ENCODE data around the gene FAM229A.

Gene FAM229A

GRCh38 chr1:32331549-32331948 lies 30.7 kb downstream of the FAM229A start:
- DNase-seq (ENCODE audit: low read depth, low spot score), result no peak

- no peak for DNase-seq (ENCODE audit: low read depth, low spot score)
These were observed 31.6 kb downstream of the FAM229A start for GRCh38 chr1:32330558-32331151.

GRCh38 chr1:32329931-32330466 lies 32.3 kb downstream of the FAM229A start:
- DNase-seq (ENCODE audit: low read depth, low spot score), result no peak

DNA sequence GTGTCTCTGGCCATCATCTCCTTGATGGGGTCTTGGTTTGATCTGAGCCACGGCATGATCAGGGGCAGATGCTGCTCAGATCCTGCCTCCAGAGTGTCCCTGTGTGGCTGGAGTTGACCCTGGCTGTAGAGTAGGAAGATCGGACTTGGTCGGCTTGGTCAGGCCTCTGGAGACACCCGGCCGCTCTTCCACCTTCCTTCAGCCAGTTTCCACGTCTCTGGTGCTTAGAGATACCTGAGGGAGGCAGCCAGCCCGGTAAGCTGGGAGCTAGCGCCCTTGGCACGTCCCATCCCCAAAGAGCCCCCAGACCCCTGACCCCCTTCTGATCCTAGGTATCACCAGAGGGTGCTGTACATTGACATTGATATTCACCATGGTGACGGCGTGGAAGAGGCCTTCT lies 35.1 kb downstream of the FAM229A start:
- DNase-seq (ENCODE audit: low read depth, low spot score), result no peak

DNA sequence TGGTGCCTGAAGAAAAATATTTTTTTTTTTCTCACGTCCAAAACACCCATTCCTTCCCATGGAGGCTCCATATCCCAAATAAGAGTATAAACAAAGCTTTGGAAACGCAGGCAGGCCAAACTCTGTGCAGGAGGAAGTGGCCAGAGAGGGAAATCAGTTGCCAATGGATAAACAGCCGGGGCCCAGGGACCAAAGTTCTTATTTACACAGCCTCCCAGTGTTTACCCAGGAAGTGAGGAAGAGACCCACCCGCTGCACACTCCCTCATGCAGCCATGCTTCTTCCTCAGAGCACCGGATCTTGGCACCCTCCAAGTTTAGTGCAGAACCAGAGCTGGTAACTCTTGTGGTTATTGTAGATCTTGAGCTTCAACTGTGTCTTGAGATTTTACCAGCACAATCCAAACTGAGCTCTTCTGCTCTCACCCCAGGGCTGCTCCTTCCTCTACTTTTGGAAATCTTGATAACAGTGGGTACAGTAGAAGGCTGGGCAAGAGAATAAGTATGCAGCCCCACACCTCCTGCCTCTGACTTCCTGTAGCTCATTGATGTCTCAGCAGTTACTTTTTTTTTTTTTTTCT lies 40.5 kb downstream of the FAM229A start:
- no peak for DNase-seq (ENCODE audit: low read depth, low spot score)

DNA sequence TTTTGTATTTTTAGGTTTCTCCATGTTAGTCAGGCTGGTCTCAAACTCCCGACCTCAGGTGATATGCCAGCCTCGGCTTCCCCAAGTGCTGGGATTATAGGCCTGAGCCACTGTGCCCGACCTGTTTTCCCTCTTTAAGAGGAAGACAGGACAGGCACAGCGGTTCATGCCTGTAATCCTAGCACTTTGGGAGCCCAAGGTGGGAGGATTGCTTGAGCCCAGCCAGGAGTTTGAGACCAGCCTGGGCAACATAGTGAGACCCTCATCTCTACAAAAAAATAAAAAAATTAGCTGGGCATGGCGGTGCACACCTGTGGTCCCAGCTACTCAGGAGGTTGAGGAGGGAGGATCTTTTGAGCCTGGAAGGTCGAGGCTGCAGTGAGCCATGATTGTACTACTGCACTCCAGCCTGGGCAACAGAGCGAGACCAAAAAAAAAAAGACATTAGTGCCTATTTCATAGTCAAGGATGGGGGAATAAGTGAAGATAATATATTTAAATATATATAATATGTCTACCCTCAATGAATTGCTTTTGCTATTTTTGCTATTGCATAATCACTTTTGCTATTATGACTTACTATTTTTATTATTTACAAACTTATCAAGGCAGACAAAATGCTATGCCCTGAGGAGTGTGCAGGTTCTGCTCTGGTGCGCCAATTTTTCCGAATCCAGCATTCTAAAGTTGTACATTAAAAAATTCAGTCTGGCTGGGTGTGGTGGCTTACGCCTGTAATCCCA lies 44.0 kb downstream of the FAM229A start:
- no peak for DNase-seq (ENCODE audit: low read depth, low spot score)

DNA sequence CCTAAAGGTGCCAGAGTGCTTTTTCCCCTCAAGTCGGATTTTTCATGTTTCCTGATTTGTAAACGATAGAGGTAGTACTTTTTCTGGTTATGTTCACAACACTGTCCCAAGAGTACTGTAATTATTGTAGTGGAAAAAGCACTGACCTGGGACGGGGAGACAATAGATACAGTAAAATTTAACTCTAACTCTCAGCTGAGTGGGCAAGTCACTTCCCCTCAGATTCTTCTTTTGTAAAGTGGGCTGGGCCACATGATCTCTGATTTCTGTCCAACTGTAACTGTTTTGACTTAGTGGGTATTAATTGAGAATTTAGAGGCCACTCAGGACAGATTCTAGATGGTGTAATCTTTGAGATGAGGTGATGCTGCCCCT lies 45.4 kb downstream of the FAM229A start:
- no peak for DNase-seq (ENCODE audit: low read depth, low spot score)

- DNase-seq (ENCODE audit: low read depth, low spot score), result no peak
These were observed 50.4 kb downstream of the FAM229A start for GRCh38 chr1:32311709-32312393.

Measured in astrocyte of the hippocampus (primary cell).